ENCODE data around the gene AGTRAP. TPM values are rescaled to one million over a fixed set of nuclear protein-coding genes. Genes with fewer than 3 reads are reported as not detected.

AGTRAP gene
- total and polyA plus RNA-seq, 5 donors: 17.5 to 25.0 (median 22.3) TPM

DNA sequence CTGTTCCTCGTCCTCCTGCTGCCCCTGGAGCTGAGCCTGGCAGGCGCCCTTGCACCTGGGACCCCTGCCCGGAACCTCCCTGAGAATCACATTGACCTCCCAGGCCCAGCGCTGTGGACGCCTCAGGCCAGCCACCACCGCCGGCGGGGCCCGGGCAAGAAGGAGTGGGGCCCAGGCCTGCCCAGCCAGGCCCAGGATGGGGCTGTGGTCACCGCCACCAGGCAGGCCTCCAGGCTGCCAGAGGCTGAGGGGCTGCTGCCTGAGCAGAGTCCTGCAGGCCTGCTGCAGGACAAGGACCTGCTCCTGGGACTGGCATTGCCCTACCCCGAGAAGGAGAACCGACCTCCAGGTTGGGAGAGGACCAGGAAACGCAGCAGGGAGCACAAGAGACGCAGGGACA, 29.6 kb upstream of the AGTRAP start:
- WGBS: 91% methylated on average over 14 of the region's 14 CpGs
- Histone ChIP-seq H3K4me1 (ENCODE audit: control insufficient read depth, insufficient read depth, low read length) (no peaks in the 10 kb centered on the region), H3K27ac (ENCODE audit: low read length) (no peak overlapping the region), H3K4me3 (ENCODE audit: low read length) (no peak overlapping the region), H3K27me3 (ENCODE audit: control insufficient read depth, insufficient read depth) (no peaks in the 10 kb centered on the region), H3K9me3 (ENCODE audit: control insufficient read depth, low read length) (no peaks in the 10 kb centered on the region)
- ATAC-seq (no peak), DNase-seq (no peak)
- intact Hi-C loops (cut with DNase I): loop anchor here in 2 of 4 donors (5.0 to 10.0 kb wide), 2 partner anchors 44 to 51 kb away; partner anchors contain the start of genes FBXO2 (in 1 of the 2), FBXO44 (in 1 of the 2) and FBXO6 (in 1 of the 2)

GRCh38 chr1:11707621-11708276, 28.2 kb upstream of the AGTRAP start:
- Histone ChIP-seq H3K9me3 (ENCODE audit: control insufficient read depth, low read length) (no peaks in the 10 kb centered on the region), H3K27ac (ENCODE audit: low read length) (no peak overlapping the region), H3K27me3 (ENCODE audit: control insufficient read depth, insufficient read depth) (no peaks in the 10 kb centered on the region), H3K4me1 (ENCODE audit: control insufficient read depth, insufficient read depth, low read length) (no peaks in the 10 kb centered on the region), H3K4me3 (ENCODE audit: low read length) (no peak overlapping the region)
- peak; percentile 78 to 83 for ATAC-seq
- DNase-seq: peak; percentile 72 to 86 (median 85)
- WGBS: 23% methylated on average over 17 of the region's 17 CpGs
- intact Hi-C loops (cut with DNase I): loop anchor here in 2 of 4 donors (5.0 to 10.0 kb wide), 2 partner anchors 45 to 53 kb away; partner anchors contain the start of genes FBXO2 (in 1 of the 2), FBXO44 (in 1 of the 2) and FBXO6 (in 1 of the 2)

GRCh38 chr1:11708554-11709350, 27.2 kb upstream of the AGTRAP start:
- Histone ChIP-seq H3K9me3 (ENCODE audit: control insufficient read depth, low read length) (no peaks in the 10 kb centered on the region), H3K27ac (ENCODE audit: low read length) (no peak overlapping the region), H3K4me3 (ENCODE audit: low read length) (no peak overlapping the region), H3K27me3 (ENCODE audit: control insufficient read depth, insufficient read depth) (no peaks in the 10 kb centered on the region), H3K4me1 (ENCODE audit: control insufficient read depth, insufficient read depth, low read length) (no peaks in the 10 kb centered on the region)
- ATAC-seq (no peak), DNase-seq (no peak)
- WGBS: 72% methylated on average over 11 of the region's 11 CpGs
- intact Hi-C loops (cut with DNase I): loop anchor here in 2 of 4 donors (5.0 to 10.0 kb wide), 2 partner anchors 46 to 54 kb away; partner anchors contain the start of genes FBXO2 (in 1 of the 2), FBXO44 (in 1 of the 2) and FBXO6 (in 1 of the 2)

DNA sequence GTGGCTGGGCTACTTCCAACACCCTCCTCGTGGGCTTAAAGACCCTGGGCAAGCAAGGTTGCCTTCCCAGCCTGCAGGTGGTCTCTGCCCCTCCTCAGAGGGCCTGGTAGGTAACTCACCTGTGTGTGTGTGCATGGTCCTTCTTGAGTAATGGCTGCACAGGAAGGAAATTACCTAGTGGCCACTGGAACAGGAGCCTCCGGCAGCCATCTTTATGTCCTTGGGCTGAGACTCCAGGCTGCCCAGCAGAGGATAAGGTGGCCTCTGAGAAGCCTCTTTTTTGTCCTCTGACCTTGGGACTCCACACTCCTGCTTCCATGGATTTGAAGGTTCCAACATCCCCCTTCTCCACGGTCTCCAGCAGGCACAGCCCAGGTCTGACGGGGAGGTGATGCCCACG, 24.4 kb upstream of the AGTRAP start:
- no peak for ATAC-seq

GRCh38 chr1:11712285-11712684, 23.7 kb upstream of the AGTRAP start:
- H3K4me1 ChIP-seq (ENCODE audit: control insufficient read depth, insufficient read depth, low read length): no peaks in the 10 kb centered on the region
- no peak overlapping the region for H3K4me3 ChIP-seq (ENCODE audit: low read length)
- intact Hi-C loops (cut with DNase I): no loop called here
- no peaks in the 10 kb centered on the region for H3K27me3 ChIP-seq (ENCODE audit: control insufficient read depth, insufficient read depth)
- ATAC-seq (no peak), DNase-seq (no peak)
- 90% methylated on average over 8 of the region's 8 CpGs for WGBS
- no peak overlapping the region for H3K27ac ChIP-seq (ENCODE audit: low read length)
- H3K9me3 ChIP-seq (ENCODE audit: control insufficient read depth, low read length): no peaks in the 10 kb centered on the region

More for the DNA sequence above, 24.4 kb upstream of the AGTRAP start:
- 92% methylated on average over 5 of the region's 5 CpGs for WGBS
- intact Hi-C loops (cut with DNase I): no loop called here
- DNase-seq: no peak
- Histone ChIP-seq H3K4me1 (ENCODE audit: control insufficient read depth, insufficient read depth, low read length) (no peaks in the 10 kb centered on the region), H3K27me3 (ENCODE audit: control insufficient read depth, insufficient read depth) (no peaks in the 10 kb centered on the region), H3K27ac (ENCODE audit: low read length) (no peak overlapping the region), H3K9me3 (ENCODE audit: control insufficient read depth, low read length) (no peaks in the 10 kb centered on the region), H3K4me3 (ENCODE audit: low read length) (no peak overlapping the region)

GRCh38 chr1:11713095-11713494, 22.8 kb upstream of the AGTRAP start:
- Histone ChIP-seq H3K27me3 (ENCODE audit: control insufficient read depth, insufficient read depth) (no peaks in the 10 kb centered on the region), H3K4me3 (ENCODE audit: low read length) (no peak overlapping the region), H3K9me3 (ENCODE audit: control insufficient read depth, low read length) (no peaks in the 10 kb centered on the region), H3K27ac (ENCODE audit: low read length) (no peak overlapping the region), H3K4me1 (ENCODE audit: control insufficient read depth, insufficient read depth, low read length) (no peaks in the 10 kb centered on the region)
- intact Hi-C loops (cut with DNase I): no loop called here
- DNase-seq: no peak
- WGBS: 75% methylated on average over 11 of the region's 11 CpGs
- no peak for ATAC-seq

GRCh38 chr1:11714831-11715575, 20.9 kb upstream of the AGTRAP start:
- no peak overlapping the region for H3K27ac ChIP-seq (ENCODE audit: low read length)
- H3K4me1 ChIP-seq (ENCODE audit: control insufficient read depth, insufficient read depth, low read length): peaks cover 2% of the 10 kb centered on the region
- peak in 1 of 3 donors; percentile 31 for DNase-seq
- 64% methylated on average over 24 of the region's 24 CpGs for WGBS
- no peaks in the 10 kb centered on the region for H3K27me3 ChIP-seq (ENCODE audit: control insufficient read depth, insufficient read depth)
- intact Hi-C loops (cut with DNase I): loop anchor here in 1 of 4 donors (5.0 kb wide), 1 partner anchor 63 kb away; the partner anchor contains the start of genes FBXO2 and FBXO44
- ATAC-seq: no peak
- no peaks in the 10 kb centered on the region for H3K9me3 ChIP-seq (ENCODE audit: control insufficient read depth, low read length)
- H3K4me3 ChIP-seq (ENCODE audit: low read length): no peak overlapping the region

DNA sequence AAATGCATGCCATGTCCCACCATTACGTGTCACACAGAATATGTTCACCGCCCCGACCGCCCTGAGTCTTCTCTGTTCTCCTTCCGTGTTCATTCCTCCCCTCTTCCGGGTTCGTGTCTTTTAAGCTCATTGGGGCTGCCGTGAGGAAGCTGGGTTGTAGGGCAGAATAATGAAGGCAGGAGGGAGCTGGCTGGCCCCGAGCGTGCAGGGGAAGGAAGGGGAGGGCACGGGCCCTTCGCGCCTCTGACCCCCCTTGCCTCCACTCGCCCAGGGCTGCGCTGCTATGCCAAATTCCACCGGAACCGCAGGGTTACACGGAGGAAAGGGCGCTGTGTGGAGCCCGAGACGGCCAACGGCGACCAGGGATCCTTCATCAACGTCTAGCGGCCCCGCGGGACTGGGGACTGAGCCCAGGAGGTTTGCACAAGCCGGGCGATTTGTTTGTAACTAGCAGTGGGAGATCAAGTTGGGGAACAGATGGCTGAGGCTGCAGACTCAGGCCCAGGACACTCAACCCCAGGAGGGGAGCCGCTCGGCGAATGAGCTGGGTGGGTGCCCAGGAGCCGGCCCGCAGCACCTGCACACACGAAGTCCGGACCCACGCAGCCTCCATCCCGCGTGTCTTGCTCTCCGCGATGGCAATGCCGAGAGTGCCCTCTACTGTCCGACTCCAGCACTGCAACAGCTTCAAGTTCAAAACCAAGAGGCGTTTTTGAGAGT, 16.5 kb upstream of the AGTRAP start:
- Histone ChIP-seq H3K27me3 (ENCODE audit: control insufficient read depth, insufficient read depth) (no peaks in the 10 kb centered on the region), H3K27ac (ENCODE audit: low read length) (no peak overlapping the region), H3K4me3 (ENCODE audit: low read length) (peak overlapping the region; percentile 41), H3K9me3 (ENCODE audit: control insufficient read depth, low read length) (no peaks in the 10 kb centered on the region), H3K4me1 (ENCODE audit: control insufficient read depth, insufficient read depth, low read length) (peaks cover 2% of the 10 kb centered on the region)
- ATAC-seq: peak; percentile 76 to 85
- peak; percentile 79 to 94 (median 90) for DNase-seq
- 9% methylated on average over 44 of the region's 44 CpGs for WGBS
- intact Hi-C loops (cut with DNase I): loop anchor here (5.0 to 10.0 kb wide), 3 partner anchors 55 to 72 kb away; partner anchors contain the start of genes FBXO2 (in 2 of the 4), FBXO44 (in 2 of the 4) and FBXO6 (in 1 of the 4)

- ATAC-seq (no peak), DNase-seq (peak in 1 of 3 donors; percentile 35)
- 72% methylated on average over 12 of the region's 12 CpGs for WGBS
- Histone ChIP-seq H3K27ac (ENCODE audit: low read length) (no peak overlapping the region), H3K9me3 (ENCODE audit: control insufficient read depth, low read length) (no peaks in the 10 kb centered on the region), H3K4me3 (ENCODE audit: low read length) (no peak overlapping the region), H3K4me1 (ENCODE audit: control insufficient read depth, insufficient read depth, low read length) (peaks cover 2% of the 10 kb centered on the region), H3K27me3 (ENCODE audit: control insufficient read depth, insufficient read depth) (no peaks in the 10 kb centered on the region)
- intact Hi-C loops (cut with DNase I): loop anchor here in 3 of 4 donors (5.0 to 10.0 kb wide), 3 partner anchors 55 to 73 kb away; partner anchors contain the start of genes FBXO2 (in 1 of the 3), FBXO44 (in 1 of the 3) and FBXO6 (in 1 of the 3)
Measured at GRCh38 chr1:11720033-11720376, 15.9 kb upstream of the AGTRAP start.

DNA sequence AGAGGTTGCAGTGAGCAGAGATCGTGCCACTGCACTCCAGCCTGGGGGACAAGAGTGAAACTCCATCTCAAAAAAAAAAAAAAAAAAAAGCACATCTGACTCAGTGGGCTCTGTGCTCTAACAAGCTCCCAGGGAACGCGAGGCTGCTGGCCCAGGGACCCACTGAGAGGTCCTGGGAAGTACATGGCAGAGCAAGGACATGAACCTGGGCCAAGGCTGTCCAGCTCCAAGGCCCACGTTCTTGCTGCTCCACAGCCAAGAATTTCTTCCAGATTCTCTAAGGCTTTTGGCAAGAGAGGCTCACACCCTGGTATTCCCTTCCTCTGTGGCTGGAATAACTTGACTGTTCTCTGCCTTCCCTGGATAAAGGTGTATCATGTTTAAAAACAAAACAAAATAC, 15.4 kb upstream of the AGTRAP start:
- H3K9me3 ChIP-seq (ENCODE audit: control insufficient read depth, low read length): no peaks in the 10 kb centered on the region
- H3K4me3 ChIP-seq (ENCODE audit: low read length): no peak overlapping the region
- ATAC-seq (no peak), DNase-seq (peak in 1 of 3 donors; percentile 59)
- 59% methylated on average over 4 of the region's 4 CpGs for WGBS
- H3K27me3 ChIP-seq (ENCODE audit: control insufficient read depth, insufficient read depth): no peaks in the 10 kb centered on the region
- intact Hi-C loops (cut with DNase I): loop anchor here in 3 of 4 donors (5.0 to 10.0 kb wide), 3 partner anchors 56 to 73 kb away; partner anchors contain the start of genes FBXO2 (in 1 of the 3), FBXO44 (in 1 of the 3) and FBXO6 (in 1 of the 3)
- H3K4me1 ChIP-seq (ENCODE audit: control insufficient read depth, insufficient read depth, low read length): peaks cover 2% of the 10 kb centered on the region
- H3K27ac ChIP-seq (ENCODE audit: low read length): no peak overlapping the region
